ENCODE measurements around the gene RAPH1.

- no peak for TF ChIP-seq MAX (IDR thresholded peaks at IDR 0.05; ENCODE audit: low read depth, low read length)
- TF ChIP-seq MYC (IDR thresholded peaks at IDR 0.05; ENCODE audit: low read depth, low read length), result no peak
- TF ChIP-seq CTCF (IDR thresholded peaks at IDR 0.05; ENCODE audit: low read depth, low read length), result no peak
These were observed 58.2 kb downstream of the RAPH1 start for GRCh38 chr2:203476881-203477280.

All from NB4 (cell line).